Measurements from ENCODE around the gene EXOC5. TPM values are rescaled to one million over a fixed set of nuclear protein-coding genes. Genes with fewer than 3 reads are reported as not detected.

The EXOC5 gene
- total RNA-seq, 4 donors from 2014 or later: 41.3 to 65.4 (median 43.1) TPM

GRCh38 chr14:57274551-57274950, 5.8 kb upstream of the EXOC5 start:
- WGBS, 2 donors: 91 to 96% methylated on average over 2 of the region's 2 CpGs
- no peak for DNase-seq
- H3K4me1 ChIP-seq: peaks cover 16 to 17% of the 10 kb centered on the region in 2 donors
- intact Hi-C loops (cut with DNase I): no loop called here
- no peak for TF ChIP-seq POLR2A (IDR thresholded peaks at IDR 0.05)
- no peak for TF ChIP-seq CTCF (IDR thresholded peaks at IDR 0.05)
- H3K36me3 ChIP-seq: peaks cover 2 to 4% of the 10 kb centered on the region in 2 donors
- no peaks in the 10 kb centered on the region for H3K27me3 ChIP-seq
- no peak overlapping the region for H3K4me3 ChIP-seq (replicated peaks in 1 of 3)
- no peaks in the 10 kb centered on the region for H3K9me3 ChIP-seq
- no peak overlapping the region for H3K27ac ChIP-seq

- no peak overlapping the region for H3K4me3 ChIP-seq (replicated peaks in 1 of 3)
- H3K27ac ChIP-seq: no peak overlapping the region
- 93 to 99% methylated on average over 1 of the region's 1 CpG for WGBS, 2 donors
- peaks cover 2 to 4% of the 10 kb centered on the region in 2 donors for H3K36me3 ChIP-seq
- no peak for DNase-seq
- H3K4me1 ChIP-seq: peaks cover 16 to 17% of the 10 kb centered on the region in 2 donors
- no peaks in the 10 kb centered on the region for H3K27me3 ChIP-seq
- no peak for TF ChIP-seq POLR2A (IDR thresholded peaks at IDR 0.05)
- no peak for TF ChIP-seq CTCF (IDR thresholded peaks at IDR 0.05)
- intact Hi-C loops (cut with DNase I): no loop called here
- no peaks in the 10 kb centered on the region for H3K9me3 ChIP-seq
These were observed 4.5 kb upstream of the EXOC5 start for GRCh38 chr14:57273236-57273635.

- TF ChIP-seq CTCF (IDR thresholded peaks at IDR 0.05): no peak
- no peak for TF ChIP-seq POLR2A (IDR thresholded peaks at IDR 0.05)
- H3K27me3 ChIP-seq: no peaks in the 10 kb centered on the region
- DNase-seq: no peak
- no peak overlapping the region for H3K4me3 ChIP-seq (replicated peaks in 1 of 3)
- peaks cover 24 to 27% of the 10 kb centered on the region in 2 donors for H3K4me1 ChIP-seq
- no peaks in the 10 kb centered on the region for H3K9me3 ChIP-seq
- 45 to 53% methylated on average over 2 of the region's 2 CpGs for WGBS, 2 donors
- no peaks in the 10 kb centered on the region for H3K36me3 ChIP-seq
- intact Hi-C loops (cut with DNase I): no loop called here
- H3K27ac ChIP-seq: no peak overlapping the region
These were observed 2.6 kb downstream of the EXOC5 start for GRCh38 chr14:57266065-57266464.

GRCh38 chr14:57262117-57262516, 6.6 kb downstream of the EXOC5 start:
- Histone ChIP-seq H3K4me3 (replicated peaks in 1 of 3) (no peak overlapping the region), H3K4me1 (peaks cover 9% of the 10 kb centered on the region in 2 donors), H3K36me3 (no peaks in the 10 kb centered on the region), H3K27me3 (no peaks in the 10 kb centered on the region), H3K27ac (no peak overlapping the region), H3K9me3 (no peaks in the 10 kb centered on the region)
- DNase-seq: no peak
- TF ChIP-seq POLR2A (IDR thresholded peaks at IDR 0.05) (no peak), CTCF (IDR thresholded peaks at IDR 0.05) (no peak)
- intact Hi-C loops (cut with DNase I): no loop called here

- peaks cover 4 to 9% of the 10 kb centered on the region in 2 donors for H3K4me1 ChIP-seq
- no peaks in the 10 kb centered on the region for H3K9me3 ChIP-seq
- DNase-seq: no peak
- TF ChIP-seq POLR2A (IDR thresholded peaks at IDR 0.05) (no peak), CTCF (IDR thresholded peaks at IDR 0.05) (no peak)
- no peak overlapping the region for H3K4me3 ChIP-seq (replicated peaks in 1 of 3)
- H3K27ac ChIP-seq: no peak overlapping the region
- intact Hi-C loops (cut with DNase I): no loop called here
- no peaks in the 10 kb centered on the region for H3K27me3 ChIP-seq
- H3K36me3 ChIP-seq: no peaks in the 10 kb centered on the region
These were observed 7.1 kb downstream of the EXOC5 start for GRCh38 chr14:57261604-57262003.
